NCI-H526 treated with DMSO at 0.1 percent for 48 hours (cell line): ENCODE results near the gene JSRP1.

Source experiments
- DNase-seq: peaks from one replicate; lab custom pipeline; 2025; lab: John Stamatoyannopoulos, UW

JSRP1 gene

DNA sequence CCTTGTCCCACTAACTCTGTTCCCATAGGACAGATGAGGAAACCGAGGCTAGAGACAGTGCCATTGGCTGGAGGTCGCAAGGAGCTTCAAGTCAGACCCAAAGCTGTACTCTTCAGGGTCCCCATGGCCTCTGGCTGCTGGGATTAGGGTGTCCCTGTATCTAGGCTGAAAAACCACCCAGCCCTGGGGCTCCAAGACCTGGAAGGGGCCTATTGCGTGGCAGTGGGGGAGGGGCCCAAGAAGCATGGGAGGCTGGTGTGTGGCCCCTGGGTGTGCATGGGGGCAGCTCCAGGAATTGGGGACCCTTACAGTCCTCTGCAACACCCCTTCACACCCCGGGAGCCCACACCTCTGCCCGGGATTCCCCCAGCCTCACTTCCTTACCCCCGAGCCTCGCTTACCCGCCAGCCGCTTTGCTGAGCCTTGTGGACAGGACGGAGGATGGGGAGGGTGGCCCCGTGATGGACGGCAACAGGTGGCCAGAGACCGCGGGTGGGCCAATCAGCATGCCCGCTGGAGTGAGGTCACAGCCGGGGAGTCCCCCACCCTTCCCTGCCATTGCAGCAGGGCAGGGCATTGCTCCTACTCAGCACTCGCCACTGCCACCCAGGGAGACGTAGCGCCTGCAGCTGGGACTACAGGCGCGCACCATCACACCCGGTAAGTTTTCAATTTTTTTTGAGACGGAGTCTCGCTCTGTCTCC lies at the start of gene JSRP1:
JSRP1 (minus strand) TSS at position 436 of the 704 bp plus-strand sequence. CDS start 1,103 bp downstream, outside the sequence.
- no peak for DNase-seq

DNA sequence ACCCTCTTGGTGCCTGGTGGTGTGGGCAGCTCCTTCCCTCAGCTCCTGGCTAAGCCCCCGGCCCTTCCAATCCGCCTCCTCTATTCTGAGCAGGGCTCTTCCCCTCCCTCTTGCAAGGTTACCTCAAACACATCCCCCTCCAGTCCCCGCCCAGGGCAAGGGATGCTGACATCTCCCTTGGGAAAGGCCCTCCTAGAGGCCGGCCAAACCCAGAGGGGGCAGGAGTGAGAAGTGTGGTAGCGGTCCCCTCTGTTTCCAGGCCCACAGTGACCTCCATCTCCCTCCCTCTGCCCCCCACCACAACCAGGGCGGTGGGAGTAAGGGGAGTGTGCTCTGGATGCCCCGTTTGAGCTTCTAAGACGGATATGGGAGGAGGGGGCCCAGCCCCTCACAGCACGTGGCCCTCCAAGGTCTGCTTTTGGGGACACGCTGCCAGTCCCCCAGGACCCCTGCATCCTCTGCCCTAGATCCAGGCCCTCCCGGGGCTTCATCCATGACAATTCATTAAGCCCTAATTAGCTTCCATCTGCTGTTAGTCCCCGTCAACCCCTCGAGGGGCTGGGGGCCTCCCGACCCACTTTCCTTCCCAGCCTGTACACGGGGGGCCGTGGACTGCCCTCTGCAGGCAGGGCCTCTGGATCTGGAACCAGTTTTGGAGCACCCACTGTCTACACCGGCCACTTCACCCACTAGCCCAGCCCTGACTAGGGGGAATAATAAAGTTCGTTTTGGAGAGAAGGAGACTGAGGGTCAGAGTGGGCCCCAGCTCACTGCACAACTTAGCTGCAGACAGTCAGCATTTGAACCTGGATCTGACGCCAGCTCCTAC lies 49.4 kb upstream of the JSRP1 start:
- DNase-seq = no peak

GRCh38 chr19:2303211-2303798 lies 47.1 kb upstream of the JSRP1 start:
- no peak for DNase-seq

GRCh38 chr19:2302319-2303210 lies 46.3 kb upstream of the JSRP1 start:
- no peak for DNase-seq

DNA sequence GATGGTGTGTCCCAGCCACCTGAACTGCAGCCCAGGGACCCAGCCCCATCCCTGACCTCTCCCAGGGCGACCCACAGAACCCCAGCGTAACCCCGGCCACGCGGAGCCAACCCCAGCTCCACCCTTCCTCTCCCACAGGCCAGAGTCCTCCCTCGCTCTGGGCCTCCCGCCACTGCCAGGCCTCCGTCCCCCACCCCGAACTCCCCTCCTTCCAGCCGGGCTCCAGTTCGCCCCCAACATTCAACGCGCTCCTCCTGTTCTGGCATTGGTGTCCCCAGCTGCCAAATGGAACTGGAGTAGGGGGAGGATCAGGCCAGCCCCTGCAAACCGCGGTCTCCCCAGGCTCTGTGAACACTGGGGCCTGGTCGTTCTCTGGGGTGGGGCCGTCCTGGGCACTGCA lies 44.3 kb upstream of the JSRP1 start:
- DNase-seq = no peak

DNA sequence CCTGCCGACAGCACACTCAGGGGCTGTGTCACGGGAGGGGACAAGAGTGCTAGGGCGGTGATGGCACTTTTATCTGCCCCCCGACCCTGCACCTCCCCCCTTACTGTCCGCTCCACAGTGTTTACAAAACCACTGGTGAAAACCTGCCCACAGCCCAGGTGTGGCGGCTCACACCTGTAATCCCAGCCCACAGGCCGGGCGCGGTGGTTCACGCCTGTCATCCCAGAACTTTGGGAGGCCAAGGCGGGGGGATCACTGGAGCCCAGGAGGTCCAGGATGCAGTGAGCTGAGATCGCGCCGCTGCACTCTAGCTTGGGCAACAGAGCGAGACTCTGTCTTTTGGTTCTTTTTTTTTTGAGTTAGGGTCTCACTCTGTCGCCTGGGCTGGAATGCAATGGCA lies 39.9 kb upstream of the JSRP1 start:
- DNase-seq = no peak

GRCh38 chr19:2294687-2295335 lies 38.6 kb upstream of the JSRP1 start:
- DNase-seq = no peak

GRCh38 chr19:2291185-2291751 lies 35.1 kb upstream of the JSRP1 start:
- no peak for DNase-seq

GRCh38 chr19:2290441-2291184 lies 34.4 kb upstream of the JSRP1 start:
- no peak for DNase-seq

DNA sequence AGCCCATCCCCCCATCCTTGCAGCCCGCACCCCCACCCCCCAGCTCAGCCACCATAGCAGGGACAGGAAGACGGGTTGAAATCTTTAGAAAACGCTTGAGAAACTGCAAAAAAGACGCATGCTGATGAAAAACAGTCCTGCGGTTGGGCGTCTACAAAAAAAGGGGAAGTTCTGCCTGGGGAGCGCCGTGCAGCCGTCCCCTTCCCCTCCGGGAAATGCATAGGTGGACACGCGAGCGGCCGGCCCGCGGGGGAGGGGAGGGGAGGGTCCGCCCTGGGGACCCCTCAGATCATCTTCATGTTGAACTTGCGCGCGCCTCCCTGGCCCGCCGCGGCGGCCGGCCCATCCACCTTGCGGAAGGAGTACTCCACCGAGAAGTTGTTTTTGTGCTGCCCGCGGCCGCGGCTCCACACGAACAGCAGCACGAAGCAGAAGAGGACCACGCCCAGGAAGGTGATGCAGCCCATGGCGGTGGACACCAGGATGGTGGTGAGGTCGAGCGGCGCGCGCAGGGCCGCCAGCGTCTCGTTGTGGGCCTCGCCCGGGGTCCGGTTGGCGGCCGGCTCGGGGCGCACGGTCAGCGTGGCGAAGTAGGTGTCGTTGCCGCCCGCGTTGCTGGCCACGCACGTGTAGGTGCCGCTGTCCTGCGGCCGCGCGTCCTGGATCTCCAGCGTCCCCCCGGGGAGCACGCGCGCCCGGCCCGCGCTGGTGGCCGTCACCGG lies 33.7 kb upstream of the JSRP1 start:
- no peak for DNase-seq

GRCh38 chr19:2288818-2289713 lies 32.8 kb upstream of the JSRP1 start:
- no peak for DNase-seq

DNA sequence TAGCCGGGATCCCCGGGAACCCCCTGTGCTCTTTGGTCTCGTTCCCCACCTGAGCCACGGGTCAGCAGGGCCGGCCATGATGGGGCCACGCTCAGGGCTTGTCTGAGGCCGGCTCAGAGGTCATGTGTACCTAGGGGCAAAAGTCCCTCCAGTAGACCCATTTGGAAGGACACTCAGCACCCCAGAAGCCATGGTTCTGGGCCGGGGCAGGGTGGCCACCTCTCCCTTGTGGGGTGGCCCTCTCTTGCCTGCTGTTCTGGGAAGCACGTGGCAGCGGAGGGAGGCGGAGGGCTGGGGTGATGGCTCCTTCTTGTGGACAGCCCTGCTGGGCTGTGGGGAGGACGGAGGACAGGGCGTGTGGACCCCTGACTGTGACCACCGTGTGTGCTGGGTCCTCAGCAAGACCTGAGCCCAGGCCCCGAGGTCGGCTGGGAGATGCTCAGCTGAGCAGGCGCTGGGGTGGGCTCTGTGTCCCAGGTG lies 32.2 kb upstream of the JSRP1 start:
- peak; percentile 48 for DNase-seq

GRCh38 chr19:2287585-2288337 lies 31.5 kb upstream of the JSRP1 start:
- no peak for DNase-seq

DNA sequence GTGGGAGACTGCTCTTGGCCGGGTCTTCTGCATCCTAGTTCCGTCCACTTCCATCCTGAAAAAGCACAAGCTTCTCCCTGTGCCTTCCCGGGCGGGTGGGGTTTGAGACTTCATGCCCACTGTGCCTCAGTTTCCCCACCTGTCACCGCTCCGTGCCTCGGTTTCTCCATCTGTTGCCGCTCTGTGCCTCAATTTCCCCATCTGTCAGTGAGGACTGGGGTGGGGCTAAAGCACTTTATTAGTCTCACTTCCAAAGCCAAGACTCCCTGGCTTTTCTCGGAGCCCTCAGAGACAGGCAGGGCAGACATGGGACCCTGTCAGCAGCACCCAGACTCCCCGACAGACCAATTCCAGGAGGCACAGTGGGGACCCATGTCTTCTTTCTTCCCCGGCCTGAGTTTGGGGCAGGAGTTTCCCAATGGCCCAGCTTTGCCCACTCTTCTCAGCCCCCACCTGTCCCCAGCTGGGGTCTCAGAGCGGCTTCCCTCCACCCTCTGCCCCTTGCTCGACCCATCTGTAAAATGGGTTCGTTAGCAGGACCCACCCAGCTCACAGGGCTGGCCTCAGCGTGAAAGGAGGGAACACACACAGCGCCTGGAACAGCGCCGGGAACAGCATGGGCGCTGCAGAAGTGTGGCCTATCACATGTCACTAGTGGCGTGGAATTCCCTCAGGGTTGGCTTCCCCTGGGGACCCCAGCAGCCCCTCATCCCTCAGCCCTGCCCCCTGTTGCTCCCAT lies 30.4 kb upstream of the JSRP1 start:
- DNase-seq = no peak

- no peak for DNase-seq
Observed at GRCh38 chr19:2283835-2284507, 27.8 kb upstream of the JSRP1 start.

GRCh38 chr19:2282862-2283237 lies 26.6 kb upstream of the JSRP1 start:
- DNase-seq = no peak
